Hematopoietic multipotent progenitor cell treated with erythropoietin and hydrocortisone succinate and interleukin-3 and kit ligand, for 4 days (in vitro differentiated cells): ENCODE data around the gene SLC23A1.

Source experiments
- DNase-seq: peaks from one replicate; pipeline ENCODE4 v3.0.0-alpha.2; 2015

Gene SLC23A1

GRCh38 chr5:139406963-139407362 is 23.9 kb upstream of the SLC23A1 start:
- no peak for DNase-seq

GRCh38 chr5:139404484-139404840 is 21.4 kb upstream of the SLC23A1 start:
- DNase-seq: no peak

DNA sequence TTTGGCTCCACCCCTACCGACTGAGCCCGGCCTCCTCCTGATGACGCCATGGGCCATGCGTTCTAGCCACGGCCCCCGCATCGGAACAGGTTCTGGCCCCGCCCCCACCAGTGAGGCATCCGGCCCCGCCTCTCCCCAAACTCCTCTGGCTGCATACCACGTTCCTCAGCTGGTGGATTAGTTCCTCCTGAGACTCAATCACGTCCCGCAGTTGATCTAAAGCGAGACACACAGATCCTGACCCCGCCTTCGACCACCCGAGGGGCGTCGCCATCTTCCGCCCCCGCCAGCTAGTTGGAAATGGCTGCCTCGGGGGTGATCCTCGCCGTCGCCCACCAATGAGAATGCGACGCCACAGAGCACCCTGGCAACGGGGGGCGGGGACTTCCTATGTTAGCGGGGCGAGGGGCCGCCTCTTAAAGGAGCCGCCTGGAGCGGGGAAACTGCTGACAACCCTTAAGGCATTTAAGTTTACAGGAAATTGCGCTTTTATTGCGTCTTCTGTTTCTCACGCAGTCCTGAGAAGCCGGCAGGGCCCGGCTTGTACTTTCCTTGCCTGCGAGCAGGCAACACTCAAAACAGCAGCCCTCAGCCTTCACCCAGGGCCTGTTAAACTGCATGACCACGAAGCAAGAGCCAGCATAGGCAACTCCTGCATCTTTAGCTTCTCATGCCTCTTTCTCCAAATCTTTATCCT is 20.8 kb upstream of the SLC23A1 start, which contains the start of gene SPATA24:
Gene SPATA24 (minus strand): TSS at position 303 of the 697 bp plus-strand sequence. CDS start 29 bp downstream, at position 274.
- DNase-seq: peak; percentile 99

GRCh38 chr5:139403418-139403786 is 20.3 kb upstream of the SLC23A1 start:
- DNase-seq: peak; percentile 50

DNA sequence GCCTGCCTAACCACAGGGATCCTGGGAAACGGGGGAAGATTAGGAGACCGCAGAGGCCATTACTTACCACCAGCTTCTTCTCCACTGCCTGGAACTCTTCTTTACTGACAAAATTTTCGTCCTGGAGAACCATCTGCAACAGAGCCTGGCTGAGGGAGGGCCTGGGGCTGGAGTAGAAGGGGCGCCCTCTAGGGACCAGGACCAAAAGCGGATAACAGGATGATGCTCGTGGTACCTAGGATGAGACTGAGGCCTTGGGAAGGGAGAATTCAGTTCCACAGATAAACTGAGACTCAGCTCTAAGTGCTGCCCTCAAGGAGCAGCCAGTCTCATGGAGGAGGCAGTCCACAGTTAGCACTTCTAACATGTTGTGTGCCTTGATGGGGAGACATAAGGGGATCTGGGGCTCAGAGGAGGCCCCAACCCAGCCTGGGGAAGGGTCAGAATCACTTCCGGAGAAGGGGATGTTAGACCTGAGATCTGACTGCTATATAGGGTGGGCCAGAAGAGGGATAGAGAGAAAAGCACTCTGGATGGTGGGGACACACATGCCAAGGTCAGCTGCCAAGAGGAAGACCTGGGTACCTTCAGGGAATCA is 19.6 kb upstream of the SLC23A1 start:
- DNase-seq: peak; percentile 70

DNA sequence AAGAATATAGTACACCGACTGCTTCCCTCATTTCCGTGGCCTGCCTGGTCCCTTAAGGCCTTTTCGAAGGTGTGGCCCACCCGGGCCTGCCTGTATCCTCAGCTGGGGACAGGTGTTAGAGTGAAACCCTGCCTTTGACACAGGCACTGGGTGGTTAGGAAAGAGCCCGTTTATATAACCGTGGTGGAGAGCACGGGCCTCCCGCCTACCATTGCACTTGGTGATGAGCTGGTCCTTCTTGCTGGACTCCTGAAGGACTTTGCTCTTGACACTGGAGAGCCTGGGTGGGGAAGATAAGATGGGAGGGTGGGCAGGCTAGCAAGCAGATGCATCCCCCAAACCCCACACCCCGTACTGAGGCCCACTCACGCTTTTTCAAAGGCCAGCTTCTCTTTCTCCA is 18.4 kb upstream of the SLC23A1 start:
- DNase-seq: no peak

DNA sequence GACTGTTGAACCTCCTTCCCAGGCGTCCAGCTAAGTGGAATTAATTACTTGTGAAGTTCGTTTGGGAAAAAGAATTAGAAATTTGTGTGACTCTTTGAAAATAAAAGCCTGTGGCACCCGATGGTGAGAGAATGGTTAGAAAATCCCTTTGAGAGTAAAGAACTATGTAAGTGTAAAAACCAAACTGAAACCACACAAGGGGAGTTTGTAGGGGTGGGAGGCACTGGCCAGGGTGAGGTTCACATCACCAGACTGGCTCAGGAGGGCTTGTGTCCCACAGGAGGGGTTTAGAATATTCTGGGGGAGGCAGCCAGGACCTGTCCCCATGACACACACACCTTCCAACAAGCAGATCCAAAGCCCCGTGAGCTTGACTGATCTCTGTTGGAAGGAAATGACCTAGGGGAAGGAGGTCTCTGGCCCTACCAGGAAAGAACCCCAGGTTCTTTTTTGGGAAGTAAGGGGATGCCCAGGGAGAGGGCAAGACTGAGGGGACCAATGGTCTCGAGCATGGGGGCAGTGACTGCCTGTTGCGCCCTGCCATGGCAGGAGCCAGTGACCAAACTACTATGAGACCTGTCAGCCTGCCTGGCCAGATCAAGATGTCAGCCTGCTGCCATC is 16.5 kb upstream of the SLC23A1 start:
- no peak for DNase-seq

DNA sequence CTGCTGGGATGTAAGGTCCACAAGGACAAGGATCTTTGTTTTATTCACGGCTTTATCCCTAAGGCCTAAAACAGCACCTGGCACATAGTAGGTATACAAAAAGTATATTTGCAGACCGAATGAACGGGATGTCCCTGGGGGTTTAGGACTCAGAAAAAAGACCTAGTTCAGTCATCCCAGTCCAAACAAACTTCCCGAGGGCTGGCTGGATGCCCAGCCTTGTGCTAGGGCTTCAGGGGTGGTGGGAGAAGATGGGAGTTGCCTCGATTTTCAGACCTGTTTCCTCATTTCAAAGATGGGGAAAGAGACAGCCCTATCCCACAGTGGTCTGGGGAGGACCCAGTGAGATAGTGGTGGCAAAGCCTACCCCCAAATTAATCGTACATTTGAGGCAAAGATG is 14.8 kb upstream of the SLC23A1 start:
- DNase-seq: no peak

GRCh38 chr5:139396691-139397090 is 13.6 kb upstream of the SLC23A1 start:
- no peak for DNase-seq

GRCh38 chr5:139395844-139396640 is 12.9 kb upstream of the SLC23A1 start:
- DNase-seq: no peak

- no peak for DNase-seq
Measured at GRCh38 chr5:139394654-139395566, 11.8 kb upstream of the SLC23A1 start, which contains the start of gene PROB1. TSS of gene PROB1 (minus strand) at chr5:139395104. CDS start at chr5:139395081, 23 bp downstream.

- DNase-seq: peak; percentile 82
Measured at GRCh38 chr5:139394123-139394653, 11.1 kb upstream of the SLC23A1 start.

GRCh38 chr5:139393497-139394122 is 10.5 kb upstream of the SLC23A1 start:
- DNase-seq: no peak

GRCh38 chr5:139392678-139393496 is 9.8 kb upstream of the SLC23A1 start:
- DNase-seq: peak; percentile 93

DNA sequence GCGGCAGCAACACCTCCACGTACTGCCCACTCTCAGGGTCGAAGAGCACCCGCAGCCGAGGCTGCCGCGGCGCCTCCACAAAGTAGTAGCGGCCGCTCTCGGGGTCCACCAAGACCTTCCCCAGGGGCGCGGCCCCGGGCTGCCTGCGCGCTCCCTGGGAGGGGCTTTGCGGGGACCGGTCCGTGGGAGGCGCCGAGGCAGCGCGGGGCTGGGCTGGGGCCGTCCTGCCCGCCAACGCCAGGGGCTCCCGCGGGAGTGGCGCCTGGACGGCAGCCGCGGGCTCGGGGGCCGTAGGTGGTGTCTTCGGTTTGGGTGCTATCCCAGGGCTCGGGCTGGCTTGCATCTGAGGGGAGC is 9.2 kb upstream of the SLC23A1 start:
- DNase-seq: no peak

GRCh38 chr5:139391570-139392323 is 8.7 kb upstream of the SLC23A1 start:
- DNase-seq: no peak

GRCh38 chr5:139390639-139391569 is 7.8 kb upstream of the SLC23A1 start:
- DNase-seq: no peak
